BJ (cell line): ENCODE results near the gene TP73. TPM values are rescaled to one million over a fixed set of nuclear protein-coding genes. Genes with fewer than 3 reads are reported as not detected.
"Not testable (repeated sequence)": the region's sequence is repeated elsewhere in the genome, so short reads cannot be mapped to it uniquely, and the experiment has no call there.

Experiments used
- CTCF ChIA-PET: fragments of 350-600 bp; formaldehyde crosslinking; extraction: SDS; loops from one replicate; lab custom pipeline; 2021; ENCODE audit warnings: antibody characterized with exemption, inconsistent platforms; lab: Yijun Ruan, JAX
- POLR2A ChIA-PET: fragments of 300-600 bp; sonication (Branson Sonifier 250); formaldehyde crosslinking; extraction: SDS; loops from one replicate; lab custom pipeline; 2021; ENCODE audit warnings: antibody characterized with exemption; lab: Charles Lee
- DNase-seq: peaks from one replicate; pipeline ENCODE4 v3.0.0-alpha.2; 2011; ENCODE audit warnings: low read depth
- H3K27me3 ChIP-seq: 2 replicates; pipeline ENCODE4 v1.6.0; 2011; ENCODE audit warnings: low read length; ENCODE audit not compliant: control insufficient read depth, insufficient read depth
- H3K36me3 ChIP-seq: 2 replicates; pipeline ENCODE4 v1.5.1; 2011; ENCODE audit warnings: low read length; ENCODE audit not compliant: control insufficient read depth, insufficient read depth
- H3K4me3 ChIP-seq: 2 replicates; pipeline ENCODE4 v1.5.1; 2011; ENCODE audit warnings: low read depth, mild to moderate bottlenecking, control low read depth, low read length
- polyA plus RNA-seq: library from polyadenylated mRNA; depleted of rRNA; stranded (reverse); fragments of >200 nt; gene quantifications from 2 replicates; pipeline ENCODE4 v1.2.3, GENCODE V29; 2011
- TF ChIP-seq, protein P1 (sequence below): IDR thresholded peaks from 2 replicates; pipeline ENCODE4 v1.5.1; 2011; ENCODE audit warnings: low read depth, mild to moderate bottlenecking, control low read depth, inconsistent platforms, low read length, moderate library complexity; ENCODE audit not compliant: insufficient read depth

TP73 gene
- polyA plus RNA-seq, 1 experiment, result not detected

DNA sequence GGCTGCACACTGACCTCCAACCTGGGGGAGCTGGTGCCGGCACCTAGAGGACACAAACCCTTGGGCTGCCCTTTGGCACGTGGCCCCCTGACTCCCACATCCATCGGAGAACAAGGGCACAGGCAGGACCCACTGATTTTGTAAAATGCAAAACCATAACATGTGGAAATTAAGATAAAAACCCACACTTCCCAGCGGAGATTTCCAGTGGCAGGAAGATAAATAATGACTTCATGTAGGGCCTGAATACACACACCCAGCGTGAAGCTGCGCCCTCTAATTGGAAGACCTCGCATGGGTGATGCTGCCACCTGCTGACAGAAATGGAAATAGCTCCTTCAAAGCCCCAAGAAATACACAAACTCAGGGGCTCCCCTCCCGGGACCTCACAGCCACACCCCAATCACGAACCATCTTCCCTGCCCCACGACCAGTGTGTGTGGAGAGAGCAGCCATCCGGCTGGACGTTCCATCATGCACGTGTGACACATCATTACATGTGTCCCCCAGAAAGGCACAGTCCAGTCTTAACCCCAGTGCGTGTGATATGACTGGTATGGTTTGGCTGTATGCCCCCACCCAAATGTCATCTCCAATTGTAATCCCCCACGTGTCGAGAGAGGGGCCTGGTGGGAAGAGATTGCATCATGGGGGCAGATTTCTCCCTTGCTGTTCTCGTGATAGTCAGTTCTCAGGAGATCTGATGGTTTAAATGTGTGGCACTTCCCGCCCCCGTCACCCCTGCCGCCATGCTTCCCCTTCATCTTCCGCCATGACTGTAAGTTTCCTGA lies 33.2 kb upstream of the TP73 start:
- TF ChIP-seq, protein P1, sequence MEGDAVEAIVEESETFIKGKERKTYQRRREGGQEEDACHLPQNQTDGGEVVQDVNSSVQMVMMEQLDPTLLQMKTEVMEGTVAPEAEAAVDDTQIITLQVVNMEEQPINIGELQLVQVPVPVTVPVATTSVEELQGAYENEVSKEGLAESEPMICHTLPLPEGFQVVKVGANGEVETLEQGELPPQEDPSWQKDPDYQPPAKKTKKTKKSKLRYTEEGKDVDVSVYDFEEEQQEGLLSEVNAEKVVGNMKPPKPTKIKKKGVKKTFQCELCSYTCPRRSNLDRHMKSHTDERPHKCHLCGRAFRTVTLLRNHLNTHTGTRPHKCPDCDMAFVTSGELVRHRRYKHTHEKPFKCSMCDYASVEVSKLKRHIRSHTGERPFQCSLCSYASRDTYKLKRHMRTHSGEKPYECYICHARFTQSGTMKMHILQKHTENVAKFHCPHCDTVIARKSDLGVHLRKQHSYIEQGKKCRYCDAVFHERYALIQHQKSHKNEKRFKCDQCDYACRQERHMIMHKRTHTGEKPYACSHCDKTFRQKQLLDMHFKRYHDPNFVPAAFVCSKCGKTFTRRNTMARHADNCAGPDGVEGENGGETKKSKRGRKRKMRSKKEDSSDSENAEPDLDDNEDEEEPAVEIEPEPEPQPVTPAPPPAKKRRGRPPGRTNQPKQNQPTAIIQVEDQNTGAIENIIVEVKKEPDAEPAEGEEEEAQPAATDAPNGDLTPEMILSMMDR, result peak; percentile 76
- no peak for DNase-seq
- no peaks in the 10 kb centered on the region for H3K27me3 ChIP-seq
- no peak overlapping the region for H3K4me3 ChIP-seq
- H3K36me3 ChIP-seq, result peaks cover 2% of the 10 kb centered on the region; the same call in 1 of the 2 replicates
- CTCF ChIA-PET, result interaction anchor here (0.7 to 6.7 kb wide), 43 partner anchors 11 to 178 kb away, joined by 3 to 147 read pairs (median 4); partner anchors contain the start of gene ARHGEF16
- POLR2A ChIA-PET, result interaction anchor here (0.6 kb wide), 1 partner anchor 166 kb away, joined by 3 read pairs; no protein-coding TSS in a partner anchor

DNA sequence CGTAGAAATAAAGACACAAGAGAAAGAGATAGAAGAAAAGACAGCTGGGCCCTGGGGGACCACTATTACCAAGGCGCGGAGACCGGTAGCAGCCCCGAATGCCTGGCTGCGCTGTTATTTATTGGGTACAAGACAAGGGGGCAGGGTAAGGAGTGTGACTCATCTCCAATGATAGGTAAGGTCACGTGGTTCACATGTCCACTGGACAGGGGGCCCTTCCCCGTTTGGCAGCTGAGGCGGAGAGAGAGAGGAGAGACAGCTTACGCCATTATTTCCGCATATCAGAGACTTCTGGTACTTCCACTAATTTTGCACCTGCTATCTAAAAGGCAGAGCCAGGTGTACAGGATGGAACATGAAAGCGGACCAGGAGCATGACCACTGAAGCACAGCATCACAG lies 31.6 kb upstream of the TP73 start:
- ChIA-PET POLR2A (no interaction called here), CTCF (interaction anchor here (0.6 to 6.7 kb wide), 24 partner anchors 9 to 170 kb away, joined by 3 to 147 read pairs (median 6); no protein-coding TSS in a partner anchor)
- Histone ChIP-seq H3K36me3 (peaks cover 2% of the 10 kb centered on the region; the same call in 1 of the 2 replicates), H3K4me3 (no peak overlapping the region), H3K27me3 (no peaks in the 10 kb centered on the region)
- no peak for DNase-seq
- TF ChIP-seq, protein P1, result no peak

DNA sequence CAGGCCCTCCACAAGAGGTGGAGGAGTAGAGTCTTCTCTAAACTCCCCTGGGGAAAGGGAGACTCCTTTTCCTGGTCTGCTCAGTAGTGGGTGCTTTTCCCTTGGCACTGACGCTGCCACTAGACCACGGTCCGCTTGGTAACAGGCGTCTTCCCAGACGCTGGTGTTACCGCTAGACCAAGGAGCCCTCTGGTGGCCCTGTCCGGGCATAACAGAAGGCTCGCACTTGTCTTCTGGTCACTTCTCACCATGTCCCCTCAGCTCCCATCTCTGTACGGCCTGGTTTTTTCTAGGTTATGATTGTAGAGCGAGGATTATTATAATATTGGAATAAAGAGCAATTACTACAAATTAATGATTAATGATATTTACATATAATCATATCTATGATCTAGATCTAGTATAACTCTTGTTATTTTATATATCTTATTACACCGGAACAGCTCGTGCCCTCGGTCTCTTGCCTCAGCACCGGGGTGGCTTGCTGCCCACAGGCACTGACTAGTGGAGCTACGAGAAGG lies 31.1 kb upstream of the TP73 start:
- CTCF ChIA-PET, result interaction anchor here (0.7 to 6.7 kb wide), 21 partner anchors 8 to 177 kb away, joined by 3 to 147 read pairs (median 5); partner anchors contain the start of gene ARHGEF16
- H3K36me3 ChIP-seq, H3K27me3 ChIP-seq, DNase-seq, POLR2A ChIA-PET, H3K4me3 ChIP-seq: not testable (repeated sequence)
- TF ChIP-seq, protein P1, result peak; percentile 64

DNA sequence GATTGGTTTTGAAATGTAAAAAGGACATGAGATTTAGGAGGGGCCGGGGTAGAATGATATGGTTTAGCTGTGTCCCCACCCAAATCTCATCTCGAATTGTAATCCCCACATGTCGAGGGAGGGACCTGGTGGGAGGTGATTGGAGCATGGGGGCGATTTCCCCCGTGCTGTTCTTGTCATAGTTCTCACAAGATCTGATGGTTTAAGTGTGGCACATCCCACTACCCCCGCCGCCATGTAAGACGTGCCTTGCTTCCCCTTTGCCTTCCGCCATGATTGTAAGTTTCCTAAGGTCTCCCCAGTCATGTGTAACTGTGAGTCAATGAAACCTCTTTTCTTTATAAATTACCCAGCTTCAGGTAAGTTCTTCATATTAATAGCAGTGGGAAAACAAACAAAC lies 30.2 kb upstream of the TP73 start:
- H3K4me3 ChIP-seq, H3K36me3 ChIP-seq, DNase-seq, H3K27me3 ChIP-seq, POLR2A ChIA-PET: not testable (repeated sequence)
- CTCF ChIA-PET, result interaction anchor here (0.8 to 6.7 kb wide), 16 partner anchors 7 to 178 kb away, joined by 3 to 147 read pairs (median 5); partner anchors contain the start of gene ARHGEF16

DNA sequence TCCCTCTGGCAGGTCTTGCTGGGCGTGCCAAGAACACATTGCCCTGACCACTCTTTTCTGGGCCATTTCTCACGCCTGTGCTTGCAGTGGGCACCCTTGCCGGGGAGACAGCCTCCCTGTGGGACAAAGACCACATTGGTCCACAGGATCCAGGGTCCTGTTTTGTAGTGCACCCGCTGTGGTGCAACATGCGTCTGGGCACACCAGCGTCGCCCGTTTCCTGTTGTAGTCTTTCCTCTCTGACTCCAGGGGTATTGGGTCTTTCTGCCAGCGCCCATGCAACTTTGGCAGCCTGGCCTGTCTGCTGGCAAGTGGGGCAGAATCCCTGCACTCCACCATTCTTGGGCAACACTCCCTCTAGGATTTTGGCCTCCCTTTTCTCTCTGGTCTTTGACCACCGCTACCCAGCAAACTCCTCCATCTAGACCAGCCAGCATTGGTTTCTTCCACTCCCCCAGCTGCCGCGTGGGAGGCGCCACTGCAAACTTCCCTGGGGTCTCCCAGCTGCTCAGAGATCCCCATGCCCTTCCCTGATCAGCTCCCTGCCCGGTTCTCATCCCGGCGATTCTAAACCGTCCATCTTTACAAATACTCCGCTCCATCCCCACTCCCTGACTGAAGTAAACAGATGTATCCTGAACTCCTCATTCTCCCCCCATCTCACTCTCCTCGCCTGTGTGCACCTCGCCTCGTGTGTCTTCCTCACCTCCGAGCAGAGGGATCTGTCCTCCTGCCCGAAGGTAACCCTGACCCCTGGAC lies 28.7 kb upstream of the TP73 start:
- TF ChIP-seq, protein P1, result no peak
- no peak for DNase-seq
- no peaks in the 10 kb centered on the region for H3K27me3 ChIP-seq
- CTCF ChIA-PET, result interaction anchor here (0.6 to 6.7 kb wide), 11 partner anchors 56 to 500 kb away, joined by 3 to 147 read pairs (median 5); no protein-coding TSS in a partner anchor
- POLR2A ChIA-PET, result no interaction called here
- H3K36me3 ChIP-seq, result peaks cover 14% of the 10 kb centered on the region
- peak overlapping the region; percentile 98 for H3K4me3 ChIP-seq
